Fibroblast of lung (primary cell): Measurements from ENCODE around the gene WFDC2. TPM values are rescaled to one million over a fixed set of nuclear protein-coding genes. Genes with fewer than 3 reads are reported as not detected.
A peak's percentile ranks its signal among the peaks of the same experiment; 100 is the strongest.

ENCODE experiments used
- DNase-seq, 2 donors: peaks; one replicate each; pipeline versions ENCODE4 v3.0.0 to v3.0.0-alpha.2; 2010; ENCODE audit warnings: low read depth in 2 of 2
- H2AFZ ChIP-seq: 2 replicates; pipeline ENCODE4 v1.5.1; 2012; ENCODE audit warnings: low read length, control low read depth, inconsistent platforms
- H3K27ac ChIP-seq: 2 replicates; pipeline ENCODE4 v1.5.1; 2011; ENCODE audit warnings: low read length, control low read depth; ENCODE audit not compliant: insufficient read depth
- H3K27me3 ChIP-seq: 2 replicates; pipeline ENCODE4 v1.5.1; 2011; ENCODE audit warnings: mild to moderate bottlenecking, low read length; ENCODE audit not compliant: control insufficient read depth, insufficient read depth
- H3K36me3 ChIP-seq: 2 replicates; pipeline ENCODE4 v1.5.1; 2011; ENCODE audit warnings: low read length; ENCODE audit not compliant: control insufficient read depth, insufficient read depth
- H3K4me1 ChIP-seq: 2 replicates; pipeline ENCODE4 v1.5.1; 2011; ENCODE audit warnings: low read length; ENCODE audit not compliant: control insufficient read depth, insufficient read depth; ENCODE audit errors: extremely low read depth
- H3K4me2 ChIP-seq: 2 replicates; pipeline ENCODE4 v1.5.1; 2011; ENCODE audit warnings: low read length, control low read depth; ENCODE audit not compliant: insufficient read depth; ENCODE audit errors: extremely low read depth
- H3K4me3 ChIP-seq, 4 experiments: fragments of 200-600 bp in 1 of 4; sonication (generic) in 1 of 4; replicated peaks in 1 of 4; 2 replicates each; pipeline ENCODE4 v1.5.1; 2011 to 2016; ENCODE audit warnings: low read length in 4 of 4, low read depth in 3 of 4, mild to moderate bottlenecking in 3 of 4, control low read depth in 2 of 4, inconsistent platforms in 1 of 4, mixed read lengths in 1 of 4; ENCODE audit not compliant: insufficient read depth in 1 of 4; ENCODE audit errors: control extremely low read depth in 1 of 4
- H3K79me2 ChIP-seq: 2 replicates; pipeline ENCODE4 v1.5.1; 2012; ENCODE audit warnings: mild to moderate bottlenecking, low read length, inconsistent platforms; ENCODE audit not compliant: control insufficient read depth, insufficient read depth
- H3K9ac ChIP-seq: 2 replicates; pipeline ENCODE4 v1.5.1; 2011; ENCODE audit warnings: mild to moderate bottlenecking, low read length, control low read depth; ENCODE audit not compliant: insufficient read depth
- H3K9me3 ChIP-seq: 2 replicates; pipeline ENCODE4 v1.5.1; 2012; ENCODE audit warnings: low read depth, low read length; ENCODE audit not compliant: control insufficient read depth, insufficient read depth
- H4K20me1 ChIP-seq: 2 replicates; pipeline ENCODE4 v1.5.1; 2011; ENCODE audit warnings: low read length; ENCODE audit not compliant: control insufficient read depth, insufficient read depth; ENCODE audit errors: extremely low read depth
- EZH2 ChIP-seq: IDR thresholded peaks from 2 replicates; pipeline ENCODE4 v1.5.1; 2012; ENCODE audit warnings: low read length, control low read depth, mild to moderate bottlenecking; ENCODE audit errors: missing control alignments
- polyA plus RNA-seq, 2 donors: library from polyadenylated mRNA; depleted of rRNA in 1 of 2; stranded (reverse) in 1 of 2; unstranded in 1 of 2; fragments of >200 nt; gene quantifications; 2 replicates each; pipeline ENCODE4 v1.2.1, GENCODE V29; 2011 to 2012; ENCODE audit warnings: missing spikeins in 1 of 2
- total RNA-seq: library from RNA; depleted of rRNA; stranded (reverse); fragments of >200 nt; gene quantifications from 2 replicates; pipeline ENCODE4 v1.2.1, GENCODE V29; 2014
- TF ChIP-seq, protein P1 (sequence below), 2 donors: IDR thresholded peaks in 1 of 2; conservative IDR thresholded peaks in 1 of 2; 1 replicate in 1 of 2; 2 replicates in 1 of 2; pipeline ENCODE4 v1.5.1; 2011 to 2012; ENCODE audit warnings: low read length in 2 of 2, control low read depth in 1 of 2, inconsistent platforms in 1 of 2, low read depth in 1 of 2, mild to moderate bottlenecking in 1 of 2

Gene WFDC2
- total and polyA plus RNA-seq, 2 donors (not counting 1 experiment from before 2014, with no cell fraction given), result not detected

DNA sequence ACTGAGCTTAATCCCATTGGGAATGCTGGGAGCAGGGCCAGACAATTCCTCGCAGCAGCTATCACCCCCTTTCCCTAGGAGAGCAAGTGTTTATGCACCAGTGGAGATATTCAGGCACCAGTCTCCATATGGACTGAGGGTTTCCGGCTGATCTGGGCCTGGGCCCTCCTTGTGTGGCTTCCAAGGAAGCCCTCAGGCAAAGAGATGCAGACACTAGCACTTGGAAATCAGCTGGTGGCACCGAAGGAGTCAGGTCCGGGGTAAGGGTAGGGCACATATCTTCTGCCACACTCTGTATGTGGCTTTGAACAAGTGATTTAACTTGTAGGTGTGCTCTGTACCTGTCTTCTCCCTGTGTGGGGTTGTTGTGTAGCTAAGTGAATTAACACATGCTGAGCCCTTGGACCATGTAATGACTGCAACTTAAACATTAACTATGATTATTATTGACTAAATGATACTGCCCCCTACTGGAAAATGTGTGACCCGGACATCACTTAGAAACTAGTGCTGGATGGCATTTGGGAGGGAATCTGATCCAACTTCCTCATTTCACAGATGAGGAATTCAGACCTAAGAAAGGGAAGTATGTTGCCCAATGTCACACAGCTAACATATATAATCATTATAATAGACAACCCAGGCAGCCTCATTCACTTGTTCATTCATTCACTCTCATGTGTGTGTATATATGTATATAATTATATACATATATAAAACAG lies 19.3 kb upstream of the WFDC2 start:
- H3K9me3 ChIP-seq, result no peaks in the 10 kb centered on the region
- peak; percentile 30 to 64 for DNase-seq
- H3K27ac ChIP-seq, result no peak overlapping the region
- H3K36me3 ChIP-seq, result no peaks in the 10 kb centered on the region
- no peak overlapping the region for H3K4me2 ChIP-seq
- no peak overlapping the region for H3K4me3 ChIP-seq
- H3K4me1 ChIP-seq, result no peaks in the 10 kb centered on the region
- TF ChIP-seq, protein P1, sequence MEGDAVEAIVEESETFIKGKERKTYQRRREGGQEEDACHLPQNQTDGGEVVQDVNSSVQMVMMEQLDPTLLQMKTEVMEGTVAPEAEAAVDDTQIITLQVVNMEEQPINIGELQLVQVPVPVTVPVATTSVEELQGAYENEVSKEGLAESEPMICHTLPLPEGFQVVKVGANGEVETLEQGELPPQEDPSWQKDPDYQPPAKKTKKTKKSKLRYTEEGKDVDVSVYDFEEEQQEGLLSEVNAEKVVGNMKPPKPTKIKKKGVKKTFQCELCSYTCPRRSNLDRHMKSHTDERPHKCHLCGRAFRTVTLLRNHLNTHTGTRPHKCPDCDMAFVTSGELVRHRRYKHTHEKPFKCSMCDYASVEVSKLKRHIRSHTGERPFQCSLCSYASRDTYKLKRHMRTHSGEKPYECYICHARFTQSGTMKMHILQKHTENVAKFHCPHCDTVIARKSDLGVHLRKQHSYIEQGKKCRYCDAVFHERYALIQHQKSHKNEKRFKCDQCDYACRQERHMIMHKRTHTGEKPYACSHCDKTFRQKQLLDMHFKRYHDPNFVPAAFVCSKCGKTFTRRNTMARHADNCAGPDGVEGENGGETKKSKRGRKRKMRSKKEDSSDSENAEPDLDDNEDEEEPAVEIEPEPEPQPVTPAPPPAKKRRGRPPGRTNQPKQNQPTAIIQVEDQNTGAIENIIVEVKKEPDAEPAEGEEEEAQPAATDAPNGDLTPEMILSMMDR (conservative IDR thresholded peaks at IDR 0.05 in 1 of 2, IDR thresholded peaks at IDR 0.05 in 1 of 2; ENCODE audit: low read depth in 1 of 2, low read length in 2 of 2), result peak; percentile 50 to 67
- TF ChIP-seq EZH2, result no peak
- H4K20me1 ChIP-seq, result no peaks in the 10 kb centered on the region
- H2AFZ ChIP-seq, result no peak overlapping the region
- no peak overlapping the region for H3K9ac ChIP-seq
- no peaks in the 10 kb centered on the region for H3K79me2 ChIP-seq
- peaks cover 7% of the 10 kb centered on the region for H3K27me3 ChIP-seq

DNA sequence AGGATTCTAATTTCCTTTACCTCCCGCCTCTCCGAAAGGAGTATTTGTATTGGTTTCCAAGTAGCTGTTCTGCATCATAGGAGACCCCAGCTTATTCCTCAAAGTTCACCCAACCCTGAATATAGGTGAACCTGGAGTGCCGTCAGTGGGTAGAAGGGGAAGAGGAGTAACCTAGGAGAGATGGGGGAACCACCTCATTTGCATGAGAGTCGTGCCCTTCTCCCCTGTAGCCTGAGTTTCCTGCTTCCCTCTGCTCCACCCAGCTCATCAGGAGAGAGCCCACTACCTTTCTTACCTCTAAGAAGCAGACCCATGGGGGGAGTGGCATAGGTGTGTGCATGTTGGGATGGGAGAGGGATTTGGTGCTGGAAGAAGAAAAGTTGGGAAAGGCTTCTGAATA lies 17.3 kb upstream of the WFDC2 start:
- Histone ChIP-seq H3K4me2 (no peak overlapping the region), H3K9ac (no peak overlapping the region), H2AFZ (no peak overlapping the region), H3K27ac (no peak overlapping the region), H3K4me3 (no peak overlapping the region), H3K36me3 (no peaks in the 10 kb centered on the region), H4K20me1 (no peaks in the 10 kb centered on the region), H3K27me3 (no peaks in the 10 kb centered on the region), H3K9me3 (no peaks in the 10 kb centered on the region), H3K4me1 (no peaks in the 10 kb centered on the region), H3K79me2 (no peaks in the 10 kb centered on the region)
- no peak for DNase-seq
- no peak for TF ChIP-seq EZH2
- TF ChIP-seq, protein P1 (conservative IDR thresholded peaks at IDR 0.05 in 1 of 2, IDR thresholded peaks at IDR 0.05 in 1 of 2; ENCODE audit: low read depth in 1 of 2, low read length in 2 of 2), result no peak

DNA sequence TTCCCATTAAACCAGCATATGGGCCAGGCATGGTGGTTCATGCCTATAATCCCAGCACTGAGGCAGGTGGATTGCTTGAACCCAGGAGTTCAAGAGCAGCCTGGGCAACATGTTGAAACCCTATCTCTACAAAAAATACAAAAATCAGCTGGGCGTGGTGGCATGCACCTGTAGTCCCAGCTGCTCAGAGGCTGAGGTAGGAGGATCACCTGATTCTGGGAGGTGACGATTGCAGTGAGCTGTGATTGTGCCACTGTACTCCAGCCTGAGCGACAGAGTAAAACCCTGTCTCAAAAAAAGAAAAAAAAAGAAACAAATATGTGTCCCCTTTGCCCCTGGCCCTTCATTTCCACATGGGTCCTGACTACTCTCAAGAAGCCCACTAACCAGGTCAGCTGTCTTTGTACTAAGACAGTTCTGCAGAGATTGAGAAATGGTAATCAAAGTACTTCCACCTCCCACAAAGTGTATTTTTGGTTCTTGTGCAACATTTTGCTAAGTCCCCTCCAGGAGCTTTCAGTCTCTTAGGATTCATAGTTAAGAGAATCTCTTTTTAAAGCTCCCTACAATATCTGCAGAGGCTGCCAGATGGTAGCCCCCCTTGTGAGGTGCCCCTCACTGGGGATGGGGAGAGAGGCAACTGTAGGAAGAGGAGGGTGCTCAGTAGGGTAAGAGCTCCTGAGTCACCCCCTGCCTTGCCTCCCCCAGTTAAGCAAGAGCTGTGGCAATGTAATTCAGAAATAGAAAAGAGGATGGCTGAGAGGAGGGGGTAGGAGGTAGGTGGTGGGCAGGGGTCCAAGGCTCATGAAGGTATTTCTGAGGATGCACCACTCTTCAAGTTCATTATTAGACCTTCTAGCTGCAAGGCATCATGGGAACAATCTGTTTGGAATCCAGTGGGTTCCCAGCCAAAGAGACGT lies 16.5 kb upstream of the WFDC2 start:
- Histone ChIP-seq H3K27me3 (no peaks in the 10 kb centered on the region), H3K9ac (no peak overlapping the region), H3K9me3 (no peaks in the 10 kb centered on the region), H2AFZ (no peak overlapping the region), H3K4me2 (no peak overlapping the region), H4K20me1 (no peaks in the 10 kb centered on the region), H3K4me3 (no peak overlapping the region), H3K27ac (no peak overlapping the region), H3K4me1 (no peaks in the 10 kb centered on the region), H3K36me3 (no peaks in the 10 kb centered on the region), H3K79me2 (no peaks in the 10 kb centered on the region)
- TF ChIP-seq EZH2, result no peak
- TF ChIP-seq, protein P1 (conservative IDR thresholded peaks at IDR 0.05 in 1 of 2, IDR thresholded peaks at IDR 0.05 in 1 of 2; ENCODE audit: low read depth in 1 of 2, low read length in 2 of 2), result no peak
- no peak for DNase-seq
